Astrocyte of the cerebellum (primary cell): ENCODE measurements around the gene PLEKHO2.

Experiments
- DNase-seq: peaks from one replicate; pipeline ENCODE4 v3.0.0-alpha.2; 2011; ENCODE audit warnings: low read depth
- H3K4me3 ChIP-seq: 2 replicates; pipeline ENCODE4 v1.5.1; 2011; ENCODE audit warnings: mild to moderate bottlenecking, low read depth, low read length, moderate library complexity
- in situ Hi-C: cut with HindIII; loops from 2 replicates; pipeline ENCODE4 v1.10.0; 2017; ENCODE audit warnings: low sequenced_read_pairs
- TF ChIP-seq, protein P1 (sequence below): IDR thresholded peaks from 2 replicates; pipeline ENCODE4 v1.5.1; 2012; ENCODE audit warnings: low read length, low read depth, moderate library complexity, mild to moderate bottlenecking; ENCODE audit errors: missing control alignments

The PLEKHO2 gene

DNA sequence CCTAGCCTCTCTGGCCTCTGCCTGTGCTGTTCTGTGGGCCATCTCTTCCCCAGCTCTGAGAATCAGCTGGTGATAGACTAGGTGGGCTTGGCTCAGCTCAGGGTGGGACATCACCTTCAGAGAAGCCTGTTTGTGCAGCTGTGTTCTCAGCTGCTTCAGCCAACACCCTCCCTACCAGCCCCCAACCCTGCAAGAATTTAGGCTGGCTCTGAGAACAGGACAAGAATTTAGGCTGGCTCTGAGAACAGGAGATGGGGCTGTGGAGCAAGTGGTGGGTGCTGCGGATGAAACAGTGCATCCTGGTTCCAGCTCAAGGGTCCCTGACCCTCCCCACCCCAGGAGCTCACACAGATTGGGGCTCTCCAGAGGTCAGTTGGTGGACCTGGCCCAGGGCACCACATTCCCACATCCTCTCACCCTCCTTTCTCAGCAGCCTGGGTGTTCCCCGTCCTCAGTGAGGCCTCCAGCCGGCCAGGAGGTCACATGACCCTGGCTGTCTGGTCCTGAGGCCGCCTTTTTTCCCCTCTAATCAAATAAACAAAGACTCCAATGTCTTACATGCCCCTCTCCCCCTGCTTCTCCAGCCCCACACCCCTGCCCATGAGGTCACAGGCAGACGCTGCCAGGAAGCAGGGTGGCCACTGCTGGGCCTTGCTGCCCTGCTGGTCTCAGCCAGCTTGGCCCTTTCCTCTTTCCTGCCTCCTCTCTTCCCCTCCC lies 14.9 kb downstream of the PLEKHO2 start:
- TF ChIP-seq, protein P1, sequence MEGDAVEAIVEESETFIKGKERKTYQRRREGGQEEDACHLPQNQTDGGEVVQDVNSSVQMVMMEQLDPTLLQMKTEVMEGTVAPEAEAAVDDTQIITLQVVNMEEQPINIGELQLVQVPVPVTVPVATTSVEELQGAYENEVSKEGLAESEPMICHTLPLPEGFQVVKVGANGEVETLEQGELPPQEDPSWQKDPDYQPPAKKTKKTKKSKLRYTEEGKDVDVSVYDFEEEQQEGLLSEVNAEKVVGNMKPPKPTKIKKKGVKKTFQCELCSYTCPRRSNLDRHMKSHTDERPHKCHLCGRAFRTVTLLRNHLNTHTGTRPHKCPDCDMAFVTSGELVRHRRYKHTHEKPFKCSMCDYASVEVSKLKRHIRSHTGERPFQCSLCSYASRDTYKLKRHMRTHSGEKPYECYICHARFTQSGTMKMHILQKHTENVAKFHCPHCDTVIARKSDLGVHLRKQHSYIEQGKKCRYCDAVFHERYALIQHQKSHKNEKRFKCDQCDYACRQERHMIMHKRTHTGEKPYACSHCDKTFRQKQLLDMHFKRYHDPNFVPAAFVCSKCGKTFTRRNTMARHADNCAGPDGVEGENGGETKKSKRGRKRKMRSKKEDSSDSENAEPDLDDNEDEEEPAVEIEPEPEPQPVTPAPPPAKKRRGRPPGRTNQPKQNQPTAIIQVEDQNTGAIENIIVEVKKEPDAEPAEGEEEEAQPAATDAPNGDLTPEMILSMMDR, result no peak
- no peak for DNase-seq
- in situ Hi-C loops, result no loop called here
- H3K4me3 ChIP-seq, result no peak overlapping the region

DNA sequence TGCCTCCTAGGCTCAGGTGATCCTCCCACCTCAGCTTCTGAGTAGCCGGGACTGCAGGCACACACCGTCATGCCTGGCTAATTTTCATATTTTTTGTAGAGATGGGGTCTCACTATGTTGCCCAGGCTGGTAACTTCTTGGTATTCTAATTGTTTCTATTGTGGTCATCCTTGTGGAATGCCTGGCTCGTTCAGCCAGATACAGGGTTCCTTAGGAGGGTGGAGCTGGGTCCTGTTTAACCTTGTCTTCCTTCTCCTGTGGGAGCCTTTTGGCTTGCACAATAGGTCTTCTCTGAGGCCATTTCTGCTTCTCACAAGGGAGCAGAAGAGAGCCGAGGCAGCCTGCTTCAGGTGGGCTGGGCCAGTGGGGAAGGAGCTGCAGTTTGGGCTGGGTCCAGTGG lies 15.7 kb downstream of the PLEKHO2 start:
- H3K4me3 ChIP-seq, result no peak overlapping the region
- in situ Hi-C loops, result no loop called here
- peak; percentile 22 for DNase-seq
- TF ChIP-seq, protein P1, result no peak

GRCh38 chr15:64858021-64858575 lies 16.4 kb downstream of the PLEKHO2 start:
- in situ Hi-C loops, result no loop called here
- no peak overlapping the region for H3K4me3 ChIP-seq
- no peak for DNase-seq
- TF ChIP-seq, protein P1, result no peak

DNA sequence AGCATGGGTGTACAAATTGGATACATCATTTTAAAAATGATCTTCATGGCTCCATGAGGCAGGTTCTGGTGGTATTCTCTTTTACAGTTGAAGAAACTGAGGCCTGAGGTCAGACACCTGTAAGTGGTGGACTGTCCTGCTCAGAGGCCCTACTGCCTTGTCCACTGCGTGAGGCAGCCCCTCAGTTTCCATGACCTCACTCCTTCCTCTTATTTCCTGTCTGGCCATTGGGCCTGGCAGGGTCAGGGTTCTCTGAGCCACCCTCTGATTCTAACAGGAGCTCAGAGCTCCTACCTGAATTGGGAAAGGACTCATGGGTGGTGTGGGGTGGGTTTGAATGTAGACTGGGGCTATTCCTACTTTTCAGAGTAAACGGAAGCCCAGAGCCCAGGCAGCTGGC lies 17.5 kb downstream of the PLEKHO2 start:
- no peak for DNase-seq
- in situ Hi-C loops, result no loop called here
- TF ChIP-seq, protein P1, result no peak
- no peak overlapping the region for H3K4me3 ChIP-seq

DNA sequence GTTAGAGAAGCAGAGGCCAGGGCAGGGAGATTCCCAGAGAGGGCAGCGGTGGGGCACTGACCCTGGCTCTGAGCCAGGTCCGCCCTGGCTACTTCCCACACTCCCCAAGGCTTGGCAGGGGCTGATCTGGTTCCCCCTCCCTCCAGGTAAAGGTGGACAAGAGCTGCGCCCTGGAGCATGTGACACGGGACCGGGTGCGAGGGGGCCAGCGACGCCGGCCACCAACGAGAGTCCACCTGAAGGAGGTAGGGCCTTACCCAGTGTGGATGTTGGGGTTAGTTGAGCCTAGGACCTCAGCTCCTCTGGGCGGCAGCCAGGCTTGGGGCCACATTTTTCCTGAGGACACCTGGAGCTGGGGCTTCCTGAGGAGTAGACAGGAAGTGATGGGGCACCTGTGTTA lies 19.6 kb downstream of the PLEKHO2 start:
- TF ChIP-seq, protein P1, result no peak
- no peak for DNase-seq
- H3K4me3 ChIP-seq, result no peak overlapping the region
- in situ Hi-C loops, result no loop called here

GRCh38 chr15:64861960-64862359 lies 20.2 kb downstream of the PLEKHO2 start:
- H3K4me3 ChIP-seq, result no peak overlapping the region
- TF ChIP-seq, protein P1, result no peak
- no peak for DNase-seq
- in situ Hi-C loops, result no loop called here
